ENCODE measurements around the gene RAB6B. TPM values are rescaled to one million over a fixed set of nuclear protein-coding genes. Genes with fewer than 3 reads are reported as not detected.

The RAB6B gene
- polyA plus RNA-seq, 1 experiment = 2.2 TPM

GRCh38 chr3:133926736-133927539 lies 31.3 kb upstream of the RAB6B start:
- 0 out of 2 replicates have a peak, but pooled peaks have one; percentile 16 for TF ChIP-seq CTCF (IDR thresholded peaks at IDR 0.05; ENCODE audit: low read depth, low read length)
- H3K27ac ChIP-seq (ENCODE audit: low read depth, low read length) = no peak overlapping the region
- POLR2A ChIA-PET = no interaction called here

GRCh38 chr3:133925960-133926735 lies 30.5 kb upstream of the RAB6B start:
- Histone ChIP-seq H3K27ac (ENCODE audit: low read depth, low read length) (no peak overlapping the region), H3K9me3 (ENCODE audit: control insufficient read depth, insufficient read depth, low read length) (no peaks in the 10 kb centered on the region), H3K27me3 (ENCODE audit: control insufficient read depth, insufficient read depth, low read length) (no peaks in the 10 kb centered on the region), H3K4me3 (ENCODE audit: low read depth, low read length) (no peak overlapping the region)
- DNase-seq (ENCODE audit: low read depth, low spot score) = no peak
- no peak for TF ChIP-seq CTCF (IDR thresholded peaks at IDR 0.05; ENCODE audit: low read depth, low read length)
- POLR2A ChIA-PET = no interaction called here
- CTCF ChIA-PET = interaction anchor here (0.6 to 2.7 kb wide), 9 partner anchors 109 to 1195 kb away, joined by 3 to 18 read pairs (median 3); no protein-coding TSS in a partner anchor

More at GRCh38 chr3:133926736-133927539, 31.3 kb upstream of the RAB6B start:
- Histone ChIP-seq H3K4me3 (ENCODE audit: low read depth, low read length) (peak overlapping the region; percentile 56), H3K27me3 (ENCODE audit: control insufficient read depth, insufficient read depth, low read length) (no peaks in the 10 kb centered on the region), H3K9me3 (ENCODE audit: control insufficient read depth, insufficient read depth, low read length) (no peaks in the 10 kb centered on the region)
- no peak for DNase-seq (ENCODE audit: low read depth, low spot score)
- CTCF ChIA-PET = interaction anchor here (0.6 to 7.8 kb wide), 10 partner anchors 10 to 1196 kb away, joined by 3 to 227 read pairs (median 4); no protein-coding TSS in a partner anchor

- Histone ChIP-seq H3K27me3 (ENCODE audit: control insufficient read depth, insufficient read depth, low read length) (peaks cover 4% of the 10 kb centered on the region), H3K4me3 (ENCODE audit: low read depth, low read length) (no peak overlapping the region), H3K9me3 (ENCODE audit: control insufficient read depth, insufficient read depth, low read length) (no peaks in the 10 kb centered on the region), H3K27ac (ENCODE audit: low read depth, low read length) (no peak overlapping the region)
- DNase-seq (ENCODE audit: low read depth, low spot score) = no peak
- ChIA-PET POLR2A (no interaction called here), CTCF (interaction anchor here (1.0 kb wide), 1 partner anchor 106 kb away, joined by 3 read pairs; no protein-coding TSS in a partner anchor)
- TF ChIP-seq CTCF (IDR thresholded peaks at IDR 0.05; ENCODE audit: low read depth, low read length) = no peak
These were observed 28.4 kb upstream of the RAB6B start for GRCh38 chr3:133924041-133924440.

GRCh38 chr3:133921592-133921991 lies 25.9 kb upstream of the RAB6B start:
- ChIA-PET CTCF (no interaction called here), POLR2A (no interaction called here)
- Histone ChIP-seq H3K27ac (ENCODE audit: low read depth, low read length) (no peak overlapping the region), H3K27me3 (ENCODE audit: control insufficient read depth, insufficient read depth, low read length) (peaks cover 4% of the 10 kb centered on the region), H3K4me3 (ENCODE audit: low read depth, low read length) (no peak overlapping the region), H3K9me3 (ENCODE audit: control insufficient read depth, insufficient read depth, low read length) (no peaks in the 10 kb centered on the region)
- no peak for TF ChIP-seq CTCF (IDR thresholded peaks at IDR 0.05; ENCODE audit: low read depth, low read length)
- no peak for DNase-seq (ENCODE audit: low read depth, low spot score)
